ENCODE measurements around the gene SORCS3.

The SORCS3 gene

GRCh38 chr10:104920476-104920875, 279.4 kb downstream of the SORCS3 start:
- H3K4me3 ChIP-seq (ENCODE audit: low read depth, low read length): no peak overlapping the region
- no peak for DNase-seq (ENCODE audit: low read depth)
- TF ChIP-seq CTCF (conservative IDR thresholded peaks at IDR 0.05; ENCODE audit: low read depth, low read length): no peak

GRCh38 chr10:104921763-104922162, 280.7 kb downstream of the SORCS3 start:
- H3K4me3 ChIP-seq (ENCODE audit: low read depth, low read length): no peak overlapping the region
- DNase-seq (ENCODE audit: low read depth): no peak
- no peak for TF ChIP-seq CTCF (conservative IDR thresholded peaks at IDR 0.05; ENCODE audit: low read depth, low read length)

- no peak for TF ChIP-seq CTCF (conservative IDR thresholded peaks at IDR 0.05; ENCODE audit: low read depth, low read length)
- no peak for DNase-seq (ENCODE audit: low read depth)
- no peak overlapping the region for H3K4me3 ChIP-seq (ENCODE audit: low read depth, low read length)
These were observed 281.7 kb downstream of the SORCS3 start for GRCh38 chr10:104922810-104923209.

- DNase-seq (ENCODE audit: low read depth): no peak
- H3K4me3 ChIP-seq (ENCODE audit: low read depth, low read length): no peak overlapping the region
- TF ChIP-seq CTCF (conservative IDR thresholded peaks at IDR 0.05; ENCODE audit: low read depth, low read length): no peak
These were observed 282.4 kb downstream of the SORCS3 start for GRCh38 chr10:104923501-104923900.

- no peak for DNase-seq (ENCODE audit: low read depth)
- TF ChIP-seq CTCF (conservative IDR thresholded peaks at IDR 0.05; ENCODE audit: low read depth, low read length): no peak
- H3K4me3 ChIP-seq (ENCODE audit: low read depth, low read length): no peak overlapping the region
These were observed 283.2 kb downstream of the SORCS3 start for GRCh38 chr10:104924101-104924795.

- peak; percentile 10 for DNase-seq (ENCODE audit: low read depth)
- TF ChIP-seq CTCF (conservative IDR thresholded peaks at IDR 0.05; ENCODE audit: low read depth, low read length): peak; percentile 20
- no peak overlapping the region for H3K4me3 ChIP-seq (ENCODE audit: low read depth, low read length)
These were observed 284.3 kb downstream of the SORCS3 start for GRCh38 chr10:104925232-104925851.

- no peak for TF ChIP-seq CTCF (conservative IDR thresholded peaks at IDR 0.05; ENCODE audit: low read depth, low read length)
- H3K4me3 ChIP-seq (ENCODE audit: low read depth, low read length): no peak overlapping the region
- no peak for DNase-seq (ENCODE audit: low read depth)
These were observed 287.6 kb downstream of the SORCS3 start for GRCh38 chr10:104928734-104929133.
